GM23338 (cell line): Measurements from ENCODE around the gene BCAS3. TPM values are rescaled to one million over a fixed set of nuclear protein-coding genes. Genes with fewer than 3 reads are reported as not detected.

Source experiments
- ATAC-seq: fragments of 200-7000 bp; cut with Tn5 transposase; 3 replicates; pipeline ENCODE4 v1.9.1; 2020
- DNase-seq: peaks from one replicate; pipeline ENCODE4 v3.0.0-alpha.2; 2015; ENCODE audit warnings: low spot score
- H2AFZ ChIP-seq: fragments of 200-600 bp; sonication (generic); 2 replicates; pipeline ENCODE4 v1.8.0; 2016; ENCODE audit warnings: antibody characterized with exemption, mild to moderate bottlenecking, moderate library complexity
- H3F3A ChIP-seq: fragments of 200-600 bp; sonication (generic); replicated peaks from 2 replicates; pipeline ENCODE4 v1.8.0; 2017; ENCODE audit warnings: antibody characterized with exemption, mixed run types, low read depth
- H3K27ac ChIP-seq: fragments of 200-600 bp; sonication (generic); 2 replicates; pipeline ENCODE4 v1.6.1; 2016; ENCODE audit warnings: low read depth
- H3K27me3 ChIP-seq: fragments of 200-600 bp; sonication (generic); 2 replicates; pipeline ENCODE4 v1.8.0; 2016; ENCODE audit warnings: mild to moderate bottlenecking, mixed run types, moderate library complexity; ENCODE audit not compliant: insufficient read depth
- H3K36me3 ChIP-seq: fragments of 200-600 bp; sonication (generic); 2 replicates; pipeline ENCODE4 v1.8.0; 2016; ENCODE audit warnings: mild to moderate bottlenecking; ENCODE audit not compliant: insufficient read depth
- H3K4me1 ChIP-seq: fragments of 200-600 bp; sonication (generic); 2 replicates; pipeline ENCODE4 v1.8.0; 2016; ENCODE audit warnings: mild to moderate bottlenecking, moderate library complexity; ENCODE audit not compliant: insufficient read depth
- H3K4me2 ChIP-seq: fragments of 200-600 bp; sonication (generic); 2 replicates; pipeline ENCODE4 v1.7.1; 2017; ENCODE audit warnings: mixed run types
- H3K4me3 ChIP-seq: fragments of 200-600 bp; sonication (generic); 2 replicates; pipeline ENCODE4 v1.6.1; 2016; ENCODE audit warnings: mixed run types
- H3K79me2 ChIP-seq: fragments of 200-600 bp; sonication (generic); replicated peaks from 2 replicates; pipeline ENCODE4 v1.8.0; 2017; ENCODE audit warnings: mild to moderate bottlenecking; ENCODE audit not compliant: insufficient read depth
- H3K9me2 ChIP-seq: fragments of 200-600 bp; sonication (generic); 2 replicates; pipeline ENCODE4 v1.8.0; 2017; ENCODE audit not compliant: insufficient read depth
- H4K20me1 ChIP-seq: fragments of 200-600 bp; sonication (generic); replicated peaks from 2 replicates; pipeline ENCODE4 v1.8.0; 2017; ENCODE audit warnings: mild to moderate bottlenecking; ENCODE audit not compliant: insufficient read depth
- H3K27ac Mint-ChIP-seq: 2 replicates; pipeline ENCODE4 v1.8.0; 2020; ENCODE audit warnings: inconsistent platforms, mild to moderate bottlenecking, moderate library complexity, mixed read lengths
- H3K27me3 Mint-ChIP-seq: 3 replicates; pipeline ENCODE4 v1.8.0; 2022; ENCODE audit warnings: low read depth, mild to moderate bottlenecking, moderate library complexity, mixed read lengths, inconsistent platforms; ENCODE audit not compliant: insufficient read depth, poor library complexity
- H3K36me3 Mint-ChIP-seq: 3 replicates; pipeline ENCODE4 v1.8.0; 2021; ENCODE audit warnings: low read depth, mild to moderate bottlenecking, inconsistent platforms, moderate library complexity, mixed read lengths
- H3K4me1 Mint-ChIP-seq: 3 replicates; pipeline ENCODE4 v1.8.0; 2020; ENCODE audit warnings: mild to moderate bottlenecking, inconsistent platforms, mixed read lengths
- H3K4me3 Mint-ChIP-seq: 3 replicates; pipeline ENCODE4 v1.8.0; 2021; ENCODE audit warnings: moderate library complexity, mild to moderate bottlenecking, inconsistent platforms, mixed read lengths
- H3K9me3 Mint-ChIP-seq: 3 replicates; pipeline ENCODE4 v1.8.0; 2020; ENCODE audit warnings: moderate library complexity, mild to moderate bottlenecking, inconsistent platforms, mixed read lengths
- CREB1 ChIP-seq: fragments of 250-450 bp; sonication (Bioruptor Pico); IDR thresholded peaks from 2 replicates; pipeline ENCODE4 v1.5.0; 2020; ENCODE audit warnings: low read depth, mild to moderate bottlenecking, moderate library complexity
- ETS1 ChIP-seq: IDR thresholded peaks from 2 replicates; pipeline ENCODE4 v1.6.1; 2016; ENCODE audit warnings: antibody characterized with exemption
- EZH2 ChIP-seq: fragments of 200-600 bp; sonication (generic); IDR thresholded peaks from one replicate; pipeline ENCODE4 v1.8.0; 2017; ENCODE audit warnings: antibody characterized with exemption, mild to moderate bottlenecking, low read depth; ENCODE audit not compliant: unreplicated experiment
- EZH2phosphoT487 ChIP-seq: fragments of 200-600 bp; sonication (generic); IDR thresholded peaks from one replicate; pipeline ENCODE4 v1.8.1; 2018; ENCODE audit warnings: antibody characterized with exemption; ENCODE audit not compliant: unreplicated experiment
- JUNB ChIP-seq: IDR thresholded peaks from one replicate; pipeline ENCODE4 v1.6.1; 2016; ENCODE audit warnings: antibody characterized with exemption; ENCODE audit not compliant: unreplicated experiment
- NANOG ChIP-seq: IDR thresholded peaks from 2 replicates; pipeline ENCODE4 v1.6.1; 2016; ENCODE audit warnings: antibody characterized with exemption, borderline replicate concordance
- POLR2AphosphoS5 ChIP-seq: IDR thresholded peaks from 2 replicates; pipeline ENCODE4 v1.6.1; 2016; ENCODE audit warnings: antibody characterized with exemption, low read depth
- REST ChIP-seq: IDR thresholded peaks from one replicate; pipeline ENCODE4 v1.6.1; 2018; ENCODE audit warnings: antibody characterized with exemption; ENCODE audit not compliant: unreplicated experiment
- STAT1 ChIP-seq: IDR thresholded peaks from one replicate; pipeline ENCODE4 v1.6.1; 2016; ENCODE audit warnings: antibody characterized with exemption; ENCODE audit not compliant: unreplicated experiment
- ZNF114 ChIP-seq: fragments of 250-450 bp; sonication (Bioruptor Pico); IDR thresholded peaks from 2 replicates; pipeline ENCODE4 v1.5.0; 2020; ENCODE audit warnings: mild to moderate bottlenecking, moderate library complexity
- ZNF331 ChIP-seq: fragments of 250-450 bp; sonication (Bioruptor Pico); IDR thresholded peaks from 2 replicates; pipeline ENCODE4 v1.5.0; 2020; ENCODE audit warnings: low read depth, mild to moderate bottlenecking, moderate library complexity
- polyA plus RNA-seq: library from polyadenylated mRNA; unstranded; fragments of >200 nt; fragmentation: Nextera tagmentation; extraction: Ambion mirVana; gene quantifications from 2 replicates; pipeline ENCODE4 v1.2.1, GENCODE V29; 2016
- total RNA-seq: library from RNA; depleted of rRNA; stranded (reverse); fragments of >200 nt; shearing (Covaris generic); gene quantifications from 2 replicates; pipeline ENCODE4 v1.2.3, GENCODE V29; 2014
- TF ChIP-seq, protein P1 (sequence below), 2 experiments: fragments of 200-600 bp in 1 of 2; sonication (generic) in 1 of 2; conservative IDR thresholded peaks; 2 replicates each; pipeline versions ENCODE4 v1.5.1 to v1.6.1; 2016 to 2017; ENCODE audit warnings: antibody characterized with exemption in 2 of 2, low read depth in 2 of 2, mild to moderate bottlenecking in 2 of 2, moderate library complexity in 1 of 2
- TF ChIP-seq, protein P2 (sequence below): fragments of 250-450 bp; sonication (Bioruptor Pico); IDR thresholded peaks from 2 replicates; pipeline ENCODE4 v1.5.0; 2020; ENCODE audit warnings: mild to moderate bottlenecking, moderate library complexity

Gene BCAS3
- total and polyA plus RNA-seq, 2 experiments from 2014 or later = 8.2 to 28.0 TPM

- Histone ChIP-seq H3K4me1 (no peaks in the 10 kb centered on the region), H3K4me2 (no peak overlapping the region), H2AFZ (no peak overlapping the region), H3K27ac (no peak overlapping the region), H3K27me3 (no peaks in the 10 kb centered on the region), H4K20me1 (no peaks in the 10 kb centered on the region; the same call in 1 of the 2 replicates), H3K79me2 (no peaks in the 10 kb centered on the region), H3K9me2 (no peaks in the 10 kb centered on the region), H3K36me3 (no peaks in the 10 kb centered on the region), H3K4me3 (no peak overlapping the region), H3F3A (no peaks in the 10 kb centered on the region)
- Mint-ChIP-seq H3K27ac (no peak overlapping the region), H3K9me3 (0 out of 3 replicates have a peak, but pooled peaks cover under 1% of the 10 kb centered on the region), H3K27me3 (peaks cover 2% of the 10 kb centered on the region), H3K4me1 (no peaks in the 10 kb centered on the region), H3K4me3 (no peak overlapping the region), H3K36me3 (no peaks in the 10 kb centered on the region; the same call in 2 of the 3 replicates)
- DNase-seq = no peak
- no peak for ATAC-seq
- TF ChIP-seq STAT1 = no peak
- TF ChIP-seq CREB1 (CRISPR knock-in tag) = no peak
- no peak for TF ChIP-seq ETS1
- TF ChIP-seq, protein P1, sequence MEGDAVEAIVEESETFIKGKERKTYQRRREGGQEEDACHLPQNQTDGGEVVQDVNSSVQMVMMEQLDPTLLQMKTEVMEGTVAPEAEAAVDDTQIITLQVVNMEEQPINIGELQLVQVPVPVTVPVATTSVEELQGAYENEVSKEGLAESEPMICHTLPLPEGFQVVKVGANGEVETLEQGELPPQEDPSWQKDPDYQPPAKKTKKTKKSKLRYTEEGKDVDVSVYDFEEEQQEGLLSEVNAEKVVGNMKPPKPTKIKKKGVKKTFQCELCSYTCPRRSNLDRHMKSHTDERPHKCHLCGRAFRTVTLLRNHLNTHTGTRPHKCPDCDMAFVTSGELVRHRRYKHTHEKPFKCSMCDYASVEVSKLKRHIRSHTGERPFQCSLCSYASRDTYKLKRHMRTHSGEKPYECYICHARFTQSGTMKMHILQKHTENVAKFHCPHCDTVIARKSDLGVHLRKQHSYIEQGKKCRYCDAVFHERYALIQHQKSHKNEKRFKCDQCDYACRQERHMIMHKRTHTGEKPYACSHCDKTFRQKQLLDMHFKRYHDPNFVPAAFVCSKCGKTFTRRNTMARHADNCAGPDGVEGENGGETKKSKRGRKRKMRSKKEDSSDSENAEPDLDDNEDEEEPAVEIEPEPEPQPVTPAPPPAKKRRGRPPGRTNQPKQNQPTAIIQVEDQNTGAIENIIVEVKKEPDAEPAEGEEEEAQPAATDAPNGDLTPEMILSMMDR (conservative IDR thresholded peaks at IDR 0.05; ENCODE audit: low read depth in 2 of 2) = no peak
- no peak for TF ChIP-seq ZNF331 (CRISPR knock-in tag)
- no peak for TF ChIP-seq ZNF114 (CRISPR knock-in tag)
- no peak for TF ChIP-seq REST
- TF ChIP-seq JUNB = no peak
- TF ChIP-seq, protein P2, sequence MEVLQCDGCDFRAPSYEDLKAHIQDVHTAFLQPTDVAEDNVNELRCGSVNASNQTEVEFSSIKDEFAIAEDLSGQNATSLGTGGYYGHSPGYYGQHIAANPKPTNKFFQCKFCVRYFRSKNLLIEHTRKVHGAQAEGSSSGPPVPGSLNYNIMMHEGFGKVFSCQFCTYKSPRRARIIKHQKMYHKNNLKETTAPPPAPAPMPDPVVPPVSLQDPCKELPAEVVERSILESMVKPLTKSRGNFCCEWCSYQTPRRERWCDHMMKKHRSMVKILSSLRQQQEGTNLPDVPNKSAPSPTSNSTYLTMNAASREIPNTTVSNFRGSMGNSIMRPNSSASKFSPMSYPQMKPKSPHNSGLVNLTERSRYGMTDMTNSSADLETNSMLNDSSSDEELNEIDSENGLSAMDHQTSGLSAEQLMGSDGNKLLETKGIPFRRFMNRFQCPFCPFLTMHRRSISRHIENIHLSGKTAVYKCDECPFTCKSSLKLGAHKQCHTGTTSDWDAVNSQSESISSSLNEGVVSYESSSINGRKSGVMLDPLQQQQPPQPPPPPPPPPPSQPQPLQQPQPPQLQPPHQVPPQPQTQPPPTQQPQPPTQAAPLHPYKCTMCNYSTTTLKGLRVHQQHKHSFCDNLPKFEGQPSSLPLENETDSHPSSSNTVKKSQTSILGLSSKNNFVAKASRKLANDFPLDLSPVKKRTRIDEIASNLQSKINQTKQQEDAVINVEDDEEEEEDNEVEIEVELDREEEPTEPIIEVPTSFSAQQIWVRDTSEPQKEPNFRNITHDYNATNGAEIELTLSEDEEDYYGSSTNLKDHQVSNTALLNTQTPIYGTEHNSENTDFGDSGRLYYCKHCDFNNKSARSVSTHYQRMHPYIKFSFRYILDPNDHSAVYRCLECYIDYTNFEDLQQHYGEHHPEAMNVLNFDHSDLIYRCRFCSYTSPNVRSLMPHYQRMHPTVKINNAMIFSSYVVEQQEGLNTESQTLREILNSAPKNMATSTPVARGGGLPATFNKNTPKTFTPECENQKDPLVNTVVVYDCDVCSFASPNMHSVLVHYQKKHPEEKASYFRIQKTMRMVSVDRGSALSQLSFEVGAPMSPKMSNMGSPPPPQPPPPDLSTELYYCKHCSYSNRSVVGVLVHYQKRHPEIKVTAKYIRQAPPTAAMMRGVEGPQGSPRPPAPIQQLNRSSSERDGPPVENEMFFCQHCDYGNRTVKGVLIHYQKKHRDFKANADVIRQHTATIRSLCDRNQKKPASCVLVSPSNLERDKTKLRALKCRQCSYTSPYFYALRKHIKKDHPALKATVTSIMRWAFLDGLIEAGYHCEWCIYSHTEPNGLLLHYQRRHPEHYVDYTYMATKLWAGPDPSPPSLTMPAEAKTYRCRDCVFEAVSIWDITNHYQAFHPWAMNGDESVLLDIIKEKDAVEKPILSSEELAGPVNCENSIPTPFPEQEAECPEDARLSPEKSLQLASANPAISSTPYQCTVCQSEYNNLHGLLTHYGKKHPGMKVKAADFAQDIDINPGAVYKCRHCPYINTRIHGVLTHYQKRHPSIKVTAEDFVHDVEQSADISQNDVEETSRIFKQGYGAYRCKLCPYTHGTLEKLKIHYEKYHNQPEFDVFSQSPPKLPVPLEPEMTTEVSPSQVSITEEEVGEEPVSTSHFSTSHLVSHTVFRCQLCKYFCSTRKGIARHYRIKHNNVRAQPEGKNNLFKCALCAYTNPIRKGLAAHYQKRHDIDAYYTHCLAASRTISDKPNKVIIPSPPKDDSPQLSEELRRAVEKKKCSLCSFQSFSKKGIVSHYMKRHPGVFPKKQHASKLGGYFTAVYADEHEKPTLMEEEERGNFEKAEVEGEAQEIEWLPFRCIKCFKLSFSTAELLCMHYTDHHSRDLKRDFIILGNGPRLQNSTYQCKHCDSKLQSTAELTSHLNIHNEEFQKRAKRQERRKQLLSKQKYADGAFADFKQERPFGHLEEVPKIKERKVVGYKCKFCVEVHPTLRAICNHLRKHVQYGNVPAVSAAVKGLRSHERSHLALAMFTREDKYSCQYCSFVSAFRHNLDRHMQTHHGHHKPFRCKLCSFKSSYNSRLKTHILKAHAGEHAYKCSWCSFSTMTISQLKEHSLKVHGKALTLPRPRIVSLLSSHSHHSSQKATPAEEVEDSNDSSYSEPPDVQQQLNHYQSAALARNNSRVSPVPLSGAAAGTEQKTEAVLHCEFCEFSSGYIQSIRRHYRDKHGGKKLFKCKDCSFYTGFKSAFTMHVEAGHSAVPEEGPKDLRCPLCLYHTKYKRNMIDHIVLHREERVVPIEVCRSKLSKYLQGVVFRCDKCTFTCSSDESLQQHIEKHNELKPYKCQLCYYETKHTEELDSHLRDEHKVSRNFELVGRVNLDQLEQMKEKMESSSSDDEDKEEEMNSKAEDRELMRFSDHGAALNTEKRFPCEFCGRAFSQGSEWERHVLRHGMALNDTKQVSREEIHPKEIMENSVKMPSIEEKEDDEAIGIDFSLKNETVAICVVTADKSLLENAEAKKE (CRISPR knock-in tag) = no peak
- no peak for TF ChIP-seq EZH2phosphoT487
- no peak for TF ChIP-seq EZH2
- no peak for TF ChIP-seq POLR2AphosphoS5
- TF ChIP-seq NANOG = no peak
These were observed 95.9 kb downstream of the BCAS3 start for GRCh38 chr17:60773552-60773951.
